Vagina (tissue), 2 donors: ENCODE measurements around the gene CHRND. TPM values are rescaled to one million over a fixed set of nuclear protein-coding genes. Genes with fewer than 3 reads are reported as not detected.

Experiments used
- DNase-seq, 2 donors: peaks; one replicate each; pipeline ENCODE4 v3.0.0-alpha.2; 2017; ENCODE audit errors: extremely low spot score in 2 of 2
- H3K27ac ChIP-seq: fragments of 200-600 bp; sonication (generic); one replicate; pipeline ENCODE4 v1.5.1; 2019
- H3K27me3 ChIP-seq: fragments of 200-600 bp; sonication (generic); one replicate; pipeline ENCODE4 v1.5.1; 2019
- H3K36me3 ChIP-seq, 2 donors: fragments of 200-600 bp; sonication (generic); one replicate each; pipeline ENCODE4 v1.5.1; 2017 to 2019
- H3K4me1 ChIP-seq: fragments of 200-600 bp; sonication (generic); one replicate; pipeline ENCODE4 v1.5.1; 2019
- H3K4me3 ChIP-seq, 2 donors: fragments of 200-600 bp; sonication (generic); 1 replicate in 1 of 2; 2 replicates in 1 of 2; pipeline ENCODE4 v1.5.1; 2016 to 2019
- H3K9me3 ChIP-seq: fragments of 200-600 bp; sonication (generic); one replicate; pipeline ENCODE4 v1.5.1; 2019
- POLR2A ChIP-seq, 2 donors: fragments of 450-650 bp; IDR thresholded peaks; one replicate each; pipeline ENCODE4 v1.6.1; 2017; ENCODE audit warnings: antibody characterized with exemption in 2 of 2, mild to moderate bottlenecking in 2 of 2, moderate library complexity in 2 of 2
- POLR2AphosphoS5 ChIP-seq, 2 donors: sonication (generic); formaldehyde crosslinking; IDR thresholded peaks; one replicate each; pipeline ENCODE4 v1.9.0; 2017; ENCODE audit warnings: antibody characterized with exemption in 2 of 2, mild to moderate bottlenecking in 2 of 2, low read depth in 1 of 2; ENCODE audit not compliant: insufficient read depth in 1 of 2
- intact Hi-C: fragments of 100-400 bp; cut with DNase I; formaldehyde crosslinking; loops from one replicate; pipeline ENCODE4 v1.15.1; 2023
- total RNA-seq: library from RNA; depleted of rRNA; stranded (reverse); fragments of >200 nt; gene quantifications from one replicate; pipeline ENCODE4 v1.2.3, GENCODE V29; 2016
- TF ChIP-seq, protein P1 (sequence below), 3 experiments: fragments of 450-650 bp in 2 of 3; fragments of 200-600 bp in 1 of 3; sonication (generic) in 1 of 3; IDR thresholded peaks; one replicate each; pipeline ENCODE4 v1.5.1; 2017 to 2019; ENCODE audit warnings: antibody characterized with exemption in 3 of 3, mild to moderate bottlenecking in 2 of 3, moderate library complexity in 2 of 3

The CHRND gene
- total RNA-seq, 1 donor from 2014 or later, result not detected

GRCh38 chr2:232550354-232551249, 24.6 kb downstream of the CHRND start, which contains the start of the genes EIF4E2 and TIGD1:
Gene EIF4E2 (plus strand): TSS chr2:232550689. CDS start chr2:232550725, 36 bp downstream.
Gene TIGD1 (minus strand): TSS chr2:232550557. CDS start chr2:232549882, 675 bp downstream.
- peak in 1 of 2 donors; percentile 90 for DNase-seq
- intact Hi-C loops, result no loop called here
- H3K36me3 ChIP-seq, result no peaks in the 10 kb centered on the region

GRCh38 chr2:232551250-232551638, 25.3 kb downstream of the CHRND start:
- Histone ChIP-seq H3K4me3 (peak overlapping the region; percentile 82 to 96), H3K4me1 (peaks cover 48% of the 10 kb centered on the region), H3K27me3 (no peaks in the 10 kb centered on the region), H3K9me3 (no peaks in the 10 kb centered on the region), H3K36me3 (no peaks in the 10 kb centered on the region), H3K27ac (peak overlapping the region; percentile 98)
- intact Hi-C loops, result no loop called here
- DNase-seq, result no peak
- TF ChIP-seq POLR2A (IDR thresholded peaks at IDR 0.05), result no peak
- TF ChIP-seq POLR2AphosphoS5 (IDR thresholded peaks at IDR 0.05; ENCODE audit: insufficient read depth in 1 of 2, low read depth in 1 of 2), result no peak

More at GRCh38 chr2:232550354-232551249, 24.6 kb downstream of the CHRND start, which contains the start of the genes EIF4E2 and TIGD1:
- H3K27ac ChIP-seq, result peak within 1 kb of the TSS; percentile 98
- no peaks in the 10 kb centered on the region for H3K27me3 ChIP-seq
- no peaks in the 10 kb centered on the region for H3K9me3 ChIP-seq
- peak within 1 kb of the TSS; percentile 82 to 96 for H3K4me3 ChIP-seq
- H3K4me1 ChIP-seq, result peaks cover 46% of the 10 kb centered on the region
- TF ChIP-seq POLR2AphosphoS5 (IDR thresholded peaks at IDR 0.05; ENCODE audit: insufficient read depth in 1 of 2, low read depth in 1 of 2) (peak; percentile 90 to 91), POLR2A (IDR thresholded peaks at IDR 0.05) (peak in 1 of 2 donors; percentile 54)
- TF ChIP-seq, protein P1, sequence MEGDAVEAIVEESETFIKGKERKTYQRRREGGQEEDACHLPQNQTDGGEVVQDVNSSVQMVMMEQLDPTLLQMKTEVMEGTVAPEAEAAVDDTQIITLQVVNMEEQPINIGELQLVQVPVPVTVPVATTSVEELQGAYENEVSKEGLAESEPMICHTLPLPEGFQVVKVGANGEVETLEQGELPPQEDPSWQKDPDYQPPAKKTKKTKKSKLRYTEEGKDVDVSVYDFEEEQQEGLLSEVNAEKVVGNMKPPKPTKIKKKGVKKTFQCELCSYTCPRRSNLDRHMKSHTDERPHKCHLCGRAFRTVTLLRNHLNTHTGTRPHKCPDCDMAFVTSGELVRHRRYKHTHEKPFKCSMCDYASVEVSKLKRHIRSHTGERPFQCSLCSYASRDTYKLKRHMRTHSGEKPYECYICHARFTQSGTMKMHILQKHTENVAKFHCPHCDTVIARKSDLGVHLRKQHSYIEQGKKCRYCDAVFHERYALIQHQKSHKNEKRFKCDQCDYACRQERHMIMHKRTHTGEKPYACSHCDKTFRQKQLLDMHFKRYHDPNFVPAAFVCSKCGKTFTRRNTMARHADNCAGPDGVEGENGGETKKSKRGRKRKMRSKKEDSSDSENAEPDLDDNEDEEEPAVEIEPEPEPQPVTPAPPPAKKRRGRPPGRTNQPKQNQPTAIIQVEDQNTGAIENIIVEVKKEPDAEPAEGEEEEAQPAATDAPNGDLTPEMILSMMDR (IDR thresholded peaks at IDR 0.05), result peak in 2 of 3 experiments; percentile 34 to 37

DNA sequence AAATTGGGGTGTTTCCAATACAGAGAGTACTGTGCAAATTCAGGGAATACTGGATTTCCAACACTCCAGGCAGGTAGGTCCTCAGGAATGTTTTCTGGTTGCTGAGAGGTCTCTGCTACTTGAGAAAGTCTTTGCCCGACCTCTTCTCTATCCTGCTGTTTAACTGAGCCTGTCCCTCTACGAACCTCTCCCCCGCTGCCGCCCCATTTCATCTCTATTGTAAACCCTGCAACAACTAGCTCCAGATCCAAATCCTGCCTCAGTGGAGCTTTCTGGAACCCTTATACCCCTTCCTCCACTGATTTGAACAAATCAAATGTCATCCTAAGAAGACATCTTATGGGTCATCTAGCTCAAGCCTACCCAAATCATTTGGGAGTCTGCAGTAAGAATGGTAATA, 25.8 kb downstream of the CHRND start:
- H3K27me3 ChIP-seq, result no peaks in the 10 kb centered on the region
- no peaks in the 10 kb centered on the region for H3K9me3 ChIP-seq
- H3K27ac ChIP-seq, result no peak overlapping the region
- peak in 1 of 2 donors; percentile 52 for DNase-seq
- peaks cover 48% of the 10 kb centered on the region for H3K4me1 ChIP-seq
- intact Hi-C loops, result no loop called here
- TF ChIP-seq POLR2A (IDR thresholded peaks at IDR 0.05), result no peak
- TF ChIP-seq POLR2AphosphoS5 (IDR thresholded peaks at IDR 0.05; ENCODE audit: insufficient read depth in 1 of 2, low read depth in 1 of 2), result no peak
- TF ChIP-seq, protein P1 (IDR thresholded peaks at IDR 0.05), result no peak
- peak overlapping the region; percentile 82 to 96 for H3K4me3 ChIP-seq
- H3K36me3 ChIP-seq, result no peaks in the 10 kb centered on the region

GRCh38 chr2:232556426-232556825, 30.5 kb downstream of the CHRND start:
- Histone ChIP-seq H3K27me3 (no peaks in the 10 kb centered on the region), H3K27ac (no peak overlapping the region), H3K4me1 (peaks cover 40% of the 10 kb centered on the region), H3K4me3 (no peak overlapping the region), H3K36me3 (peaks cover 0 to 29% of the 10 kb centered on the region in 2 donors), H3K9me3 (no peaks in the 10 kb centered on the region)
- DNase-seq, result no peak
- TF ChIP-seq POLR2AphosphoS5 (IDR thresholded peaks at IDR 0.05; ENCODE audit: insufficient read depth in 1 of 2, low read depth in 1 of 2) (no peak), POLR2A (IDR thresholded peaks at IDR 0.05) (no peak)
- TF ChIP-seq, protein P1 (IDR thresholded peaks at IDR 0.05), result no peak
- intact Hi-C loops, result no loop called here

GRCh38 chr2:232562515-232563151, 36.7 kb downstream of the CHRND start:
- Histone ChIP-seq H3K36me3 (peaks cover 0 to 73% of the 10 kb centered on the region in 2 donors), H3K27ac (no peak overlapping the region), H3K4me3 (no peak overlapping the region), H3K27me3 (no peaks in the 10 kb centered on the region), H3K9me3 (no peaks in the 10 kb centered on the region), H3K4me1 (no peaks in the 10 kb centered on the region)
- DNase-seq, result no peak
- intact Hi-C loops, result no loop called here
- no peak for TF ChIP-seq POLR2AphosphoS5 (IDR thresholded peaks at IDR 0.05; ENCODE audit: insufficient read depth in 1 of 2, low read depth in 1 of 2)
- TF ChIP-seq POLR2A (IDR thresholded peaks at IDR 0.05), result no peak
- TF ChIP-seq, protein P1 (IDR thresholded peaks at IDR 0.05), result no peak
